Caco-2 (cell line): Measurements from ENCODE around the gene CRYBG1. TPM values are rescaled to one million over a fixed set of nuclear protein-coding genes. Genes with fewer than 3 reads are reported as not detected.

Experiments used
- BruUV-seq: library from RNA; stranded (reverse); fragments of 400-500 nt; replicated peaks from 2 replicates; lab custom pipeline; 2021; lab: Mats Ljungman, UMichigan
- CTCF ChIA-PET: fragments of 300-600 bp; sonication (Branson Sonifier 250); formaldehyde crosslinking; loops from one replicate; lab custom pipeline; 2022; ENCODE audit warnings: antibody characterized with exemption; lab: Charles Lee
- POLR2A ChIA-PET: fragments of 300-600 bp; sonication (Branson Sonifier 250); formaldehyde crosslinking; loops from one replicate; lab custom pipeline; 2022; ENCODE audit warnings: antibody characterized with exemption; lab: Charles Lee
- DNase-seq, 2 experiments: peaks; one replicate each; pipeline versions ENCODE4 v3.0.0 to v3.0.0-alpha.2; 2020 to 2022
- H3K27me3 ChIP-seq: replicated peaks from 2 replicates; pipeline ENCODE4 v1.6.0; 2011; ENCODE audit warnings: low read length; ENCODE audit not compliant: control insufficient read depth, insufficient read depth
- H3K36me3 ChIP-seq: 2 replicates; pipeline ENCODE4 v1.5.1; 2011; ENCODE audit warnings: low read length; ENCODE audit not compliant: control insufficient read depth, insufficient read depth
- H3K4me1 ChIP-seq: fragments of 250-450 bp; sonication (Bioruptor Pico); 2 replicates; pipeline ENCODE4 v1.5.1; 2020; ENCODE audit warnings: mild to moderate bottlenecking
- H3K4me3 ChIP-seq: 2 replicates; pipeline ENCODE4 v1.5.1; 2011; ENCODE audit warnings: low read depth, mild to moderate bottlenecking, control low read depth, low read length
- H3K9me3 ChIP-seq: fragments of 250-450 bp; sonication (Bioruptor Pico); 2 replicates; pipeline ENCODE4 v1.5.1; 2020; ENCODE audit warnings: mild to moderate bottlenecking, moderate library complexity
- H3K27ac Mint-ChIP-seq: one replicate; pipeline ENCODE4 v1.8.0; 2022; ENCODE audit warnings: mixed read lengths; ENCODE audit not compliant: unreplicated experiment
- H3K27me3 Mint-ChIP-seq: one replicate; pipeline ENCODE4 v1.8.0; 2022; ENCODE audit warnings: mixed read lengths; ENCODE audit not compliant: insufficient read depth, unreplicated experiment
- H3K36me3 Mint-ChIP-seq: one replicate; pipeline ENCODE4 v1.8.0; 2022; ENCODE audit warnings: mild to moderate bottlenecking, mixed read lengths; ENCODE audit not compliant: insufficient read depth, unreplicated experiment
- H3K4me1 Mint-ChIP-seq: one replicate; pipeline ENCODE4 v1.8.0; 2022; ENCODE audit warnings: low read depth, mixed read lengths; ENCODE audit not compliant: unreplicated experiment
- H3K4me3 Mint-ChIP-seq: one replicate; pipeline ENCODE4 v1.8.0; 2022; ENCODE audit warnings: mild to moderate bottlenecking, moderate library complexity, mixed read lengths; ENCODE audit not compliant: unreplicated experiment
- H3K9me3 Mint-ChIP-seq: one replicate; pipeline ENCODE4 v1.8.0; 2022; ENCODE audit warnings: mixed read lengths; ENCODE audit not compliant: unreplicated experiment
- intact Hi-C: fragments of 100-400 bp; cut with micrococcal nuclease; formaldehyde crosslinking; loops from one replicate; pipeline ENCODE4 v1.10.0; 2022; ENCODE audit not compliant: unreplicated experiment
- total RNA-seq: library from RNA; stranded (reverse); gene quantifications from 2 replicates; pipeline ENCODE4 v1.2.3, GENCODE V29; 2022
- TF ChIP-seq, protein P1 (sequence below), 2 experiments: fragments of 200-600 bp in 1 of 2; IDR thresholded peaks; 1 replicate in 1 of 2; 2 replicates in 1 of 2; pipeline versions ENCODE4 v1.5.1 to v1.8.0; 2011 to 2022; ENCODE audit warnings: antibody characterized with exemption in 1 of 2, control low read depth in 1 of 2, inconsistent platforms in 1 of 2, low read depth in 1 of 2, low read length in 1 of 2, mild to moderate bottlenecking in 1 of 2, moderate library complexity in 1 of 2; ENCODE audit not compliant: insufficient read depth in 1 of 2, severe bottlenecking in 1 of 2, unreplicated experiment in 1 of 2

Gene CRYBG1
- total RNA-seq, 1 experiment from 2014 or later: 13.2 TPM

DNA sequence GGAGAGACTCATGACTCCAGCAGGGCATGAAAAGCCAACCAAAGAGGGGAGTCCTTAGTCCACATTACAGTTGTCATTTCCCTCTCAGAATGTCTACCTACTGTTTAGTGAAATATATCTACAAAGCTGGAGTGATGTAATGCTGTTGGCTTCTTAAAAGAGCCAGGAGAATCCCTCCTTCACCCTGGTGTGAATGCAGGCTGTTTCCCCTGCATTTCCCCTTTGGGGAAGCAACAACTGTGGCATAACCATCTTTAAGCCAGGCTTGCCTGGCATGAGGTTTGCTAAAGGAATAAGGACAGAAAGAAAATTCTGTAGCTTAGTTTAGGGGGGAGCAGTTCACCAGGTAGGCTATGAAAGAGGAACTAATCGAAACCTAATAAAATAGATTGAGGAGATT lies 129.5 kb downstream of the CRYBG1 start:
- intact Hi-C loops: no loop called here
- Histone ChIP-seq H3K4me1 (no peaks in the 10 kb centered on the region), H3K27me3 (no peaks in the 10 kb centered on the region), H3K4me3 (no peak overlapping the region), H3K36me3 (no peaks in the 10 kb centered on the region), H3K9me3 (no peaks in the 10 kb centered on the region)
- H3K9me3 Mint-ChIP-seq: no peaks in the 10 kb centered on the region
- H3K27ac Mint-ChIP-seq: no peak overlapping the region
- TF ChIP-seq, protein P1, sequence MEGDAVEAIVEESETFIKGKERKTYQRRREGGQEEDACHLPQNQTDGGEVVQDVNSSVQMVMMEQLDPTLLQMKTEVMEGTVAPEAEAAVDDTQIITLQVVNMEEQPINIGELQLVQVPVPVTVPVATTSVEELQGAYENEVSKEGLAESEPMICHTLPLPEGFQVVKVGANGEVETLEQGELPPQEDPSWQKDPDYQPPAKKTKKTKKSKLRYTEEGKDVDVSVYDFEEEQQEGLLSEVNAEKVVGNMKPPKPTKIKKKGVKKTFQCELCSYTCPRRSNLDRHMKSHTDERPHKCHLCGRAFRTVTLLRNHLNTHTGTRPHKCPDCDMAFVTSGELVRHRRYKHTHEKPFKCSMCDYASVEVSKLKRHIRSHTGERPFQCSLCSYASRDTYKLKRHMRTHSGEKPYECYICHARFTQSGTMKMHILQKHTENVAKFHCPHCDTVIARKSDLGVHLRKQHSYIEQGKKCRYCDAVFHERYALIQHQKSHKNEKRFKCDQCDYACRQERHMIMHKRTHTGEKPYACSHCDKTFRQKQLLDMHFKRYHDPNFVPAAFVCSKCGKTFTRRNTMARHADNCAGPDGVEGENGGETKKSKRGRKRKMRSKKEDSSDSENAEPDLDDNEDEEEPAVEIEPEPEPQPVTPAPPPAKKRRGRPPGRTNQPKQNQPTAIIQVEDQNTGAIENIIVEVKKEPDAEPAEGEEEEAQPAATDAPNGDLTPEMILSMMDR (IDR thresholded peaks at IDR 0.05; ENCODE audit: insufficient read depth in 1 of 2, low read depth in 1 of 2, low read length in 1 of 2, severe bottlenecking in 1 of 2, unreplicated experiment in 1 of 2): no peak
- ChIA-PET POLR2A (no interaction called here), CTCF (no interaction called here)
- H3K4me1 Mint-ChIP-seq: no peaks in the 10 kb centered on the region
- peaks cover 3% of the 10 kb centered on the region for H3K27me3 Mint-ChIP-seq
- H3K36me3 Mint-ChIP-seq: no peaks in the 10 kb centered on the region
- BruUV-seq: no TSS peak
- H3K4me3 Mint-ChIP-seq: no peak overlapping the region
- DNase-seq: no peak

DNA sequence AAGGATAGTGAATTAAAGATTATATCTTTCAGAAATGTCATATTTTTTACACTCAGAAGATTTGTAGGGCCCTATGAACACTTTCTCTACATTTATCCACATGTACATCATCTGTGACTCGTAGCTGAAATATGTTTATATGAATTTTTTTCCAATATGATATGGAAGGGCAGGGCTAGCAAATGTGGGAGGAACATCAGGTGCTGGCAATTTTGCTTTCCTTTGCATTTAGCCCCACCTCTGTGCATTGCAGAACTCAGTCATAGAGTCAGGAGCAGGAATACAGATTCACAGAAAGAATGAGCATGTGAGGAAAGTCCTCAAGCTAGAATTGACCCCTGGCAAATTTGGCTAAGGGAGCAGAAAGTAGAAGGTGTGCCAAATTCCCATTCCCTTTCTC lies 129.9 kb downstream of the CRYBG1 start:
- intact Hi-C loops: no loop called here
- ChIA-PET CTCF (no interaction called here), POLR2A (no interaction called here)
- no peak for DNase-seq
- Mint-ChIP-seq H3K4me1 (no peaks in the 10 kb centered on the region), H3K36me3 (no peaks in the 10 kb centered on the region), H3K9me3 (no peaks in the 10 kb centered on the region), H3K27ac (no peak overlapping the region), H3K27me3 (peaks cover 3% of the 10 kb centered on the region), H3K4me3 (no peak overlapping the region)
- Histone ChIP-seq H3K4me3 (no peak overlapping the region), H3K36me3 (no peaks in the 10 kb centered on the region), H3K4me1 (no peaks in the 10 kb centered on the region), H3K27me3 (no peaks in the 10 kb centered on the region), H3K9me3 (no peaks in the 10 kb centered on the region)
- BruUV-seq: no TSS peak
- TF ChIP-seq, protein P1 (IDR thresholded peaks at IDR 0.05; ENCODE audit: insufficient read depth in 1 of 2, low read depth in 1 of 2, low read length in 1 of 2, severe bottlenecking in 1 of 2, unreplicated experiment in 1 of 2): no peak

DNA sequence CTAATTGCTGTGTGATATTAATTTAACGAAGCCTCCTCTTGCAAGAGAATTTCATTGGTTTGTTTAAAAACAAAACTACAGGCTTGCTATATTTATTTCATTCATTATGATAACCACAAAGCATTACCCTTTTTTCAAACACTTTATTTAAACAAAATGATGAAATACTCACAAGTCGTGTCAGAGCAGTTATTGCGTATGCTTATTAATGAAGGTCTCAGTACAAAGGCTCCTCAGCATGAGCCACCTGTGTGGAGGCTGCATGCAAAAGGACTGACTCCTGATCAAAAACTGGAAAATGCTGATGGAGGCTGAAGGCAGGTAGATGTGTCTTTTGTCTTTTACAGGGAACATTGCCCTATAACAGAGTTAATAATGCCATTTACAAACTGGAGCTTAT lies 130.5 kb downstream of the CRYBG1 start:
- ChIA-PET POLR2A (no interaction called here), CTCF (no interaction called here)
- Mint-ChIP-seq H3K4me1 (no peaks in the 10 kb centered on the region), H3K27me3 (peaks cover under 1% of the 10 kb centered on the region), H3K36me3 (no peaks in the 10 kb centered on the region), H3K27ac (no peak overlapping the region), H3K4me3 (no peak overlapping the region), H3K9me3 (no peaks in the 10 kb centered on the region)
- no peaks in the 10 kb centered on the region for H3K4me1 ChIP-seq
- no peaks in the 10 kb centered on the region for H3K27me3 ChIP-seq
- intact Hi-C loops: no loop called here
- TF ChIP-seq, protein P1 (IDR thresholded peaks at IDR 0.05; ENCODE audit: insufficient read depth in 1 of 2, low read depth in 1 of 2, low read length in 1 of 2, severe bottlenecking in 1 of 2, unreplicated experiment in 1 of 2): no peak
- no peak for DNase-seq
- no TSS peak for BruUV-seq
- H3K4me3 ChIP-seq: no peak overlapping the region
- H3K36me3 ChIP-seq: no peaks in the 10 kb centered on the region
- no peaks in the 10 kb centered on the region for H3K9me3 ChIP-seq
